NCI-H1105 treated with DMSO at 0.1 percent for 48 hours (cell line): ENCODE results near the gene VWA8.

Experiments
- DNase-seq: peaks from one replicate; lab custom pipeline; 2025; lab: John Stamatoyannopoulos, UW

Gene VWA8

GRCh38 chr13:41614671-41615527 is 346.0 kb downstream of the VWA8 start:
- DNase-seq: no peak

- DNase-seq: no peak
These were observed 346.8 kb downstream of the VWA8 start for GRCh38 chr13:41613984-41614661.

- DNase-seq: no peak
These were observed 347.4 kb downstream of the VWA8 start for GRCh38 chr13:41613471-41613870.

- DNase-seq: no peak
These were observed 349.5 kb downstream of the VWA8 start for GRCh38 chr13:41611385-41611784.

- peak; percentile 50 for DNase-seq
These were observed 350.5 kb downstream of the VWA8 start for GRCh38 chr13:41610404-41610803.

DNA sequence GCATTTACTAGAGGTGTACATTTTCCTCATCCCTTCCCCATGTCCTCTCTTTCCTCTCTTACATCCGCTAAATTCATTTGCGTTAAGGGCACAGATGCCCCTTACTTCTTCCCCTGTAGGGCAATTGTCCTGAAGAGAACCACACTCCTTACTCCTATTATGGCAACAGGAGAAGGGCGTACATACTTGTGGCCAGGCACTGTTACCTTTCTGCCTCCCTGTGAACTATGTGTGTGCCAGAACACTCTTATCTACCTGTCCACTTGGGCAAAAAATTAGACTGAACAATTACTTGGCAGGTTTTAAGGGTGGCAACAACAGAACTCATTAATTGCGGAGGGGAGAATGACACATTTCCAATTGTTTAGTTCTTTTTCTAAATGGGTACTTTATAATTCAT is 351.1 kb downstream of the VWA8 start:
- no peak for DNase-seq

- no peak for DNase-seq
These were observed 352.1 kb downstream of the VWA8 start for GRCh38 chr13:41608839-41609177.

GRCh38 chr13:41608111-41608838 is 352.6 kb downstream of the VWA8 start:
- no peak for DNase-seq

DNA sequence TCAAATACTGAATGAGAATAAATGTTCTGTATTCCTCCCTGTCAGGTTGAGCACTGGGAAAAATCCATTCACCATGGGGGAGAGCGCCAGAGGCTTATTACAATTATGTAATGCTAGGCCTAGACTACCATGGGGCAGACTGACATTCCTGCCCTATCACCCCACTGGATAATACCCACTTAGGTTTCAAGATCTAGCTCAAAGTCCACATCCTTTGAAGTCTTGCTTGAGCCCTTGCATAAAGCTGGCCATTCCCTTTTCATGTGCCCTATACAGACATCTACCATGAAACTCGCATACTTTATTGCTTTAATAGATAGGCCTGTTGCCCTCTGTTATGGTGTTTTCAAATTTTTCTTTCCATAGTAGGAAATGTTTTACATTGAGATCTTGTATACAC is 354.3 kb downstream of the VWA8 start:
- DNase-seq: no peak

DNA sequence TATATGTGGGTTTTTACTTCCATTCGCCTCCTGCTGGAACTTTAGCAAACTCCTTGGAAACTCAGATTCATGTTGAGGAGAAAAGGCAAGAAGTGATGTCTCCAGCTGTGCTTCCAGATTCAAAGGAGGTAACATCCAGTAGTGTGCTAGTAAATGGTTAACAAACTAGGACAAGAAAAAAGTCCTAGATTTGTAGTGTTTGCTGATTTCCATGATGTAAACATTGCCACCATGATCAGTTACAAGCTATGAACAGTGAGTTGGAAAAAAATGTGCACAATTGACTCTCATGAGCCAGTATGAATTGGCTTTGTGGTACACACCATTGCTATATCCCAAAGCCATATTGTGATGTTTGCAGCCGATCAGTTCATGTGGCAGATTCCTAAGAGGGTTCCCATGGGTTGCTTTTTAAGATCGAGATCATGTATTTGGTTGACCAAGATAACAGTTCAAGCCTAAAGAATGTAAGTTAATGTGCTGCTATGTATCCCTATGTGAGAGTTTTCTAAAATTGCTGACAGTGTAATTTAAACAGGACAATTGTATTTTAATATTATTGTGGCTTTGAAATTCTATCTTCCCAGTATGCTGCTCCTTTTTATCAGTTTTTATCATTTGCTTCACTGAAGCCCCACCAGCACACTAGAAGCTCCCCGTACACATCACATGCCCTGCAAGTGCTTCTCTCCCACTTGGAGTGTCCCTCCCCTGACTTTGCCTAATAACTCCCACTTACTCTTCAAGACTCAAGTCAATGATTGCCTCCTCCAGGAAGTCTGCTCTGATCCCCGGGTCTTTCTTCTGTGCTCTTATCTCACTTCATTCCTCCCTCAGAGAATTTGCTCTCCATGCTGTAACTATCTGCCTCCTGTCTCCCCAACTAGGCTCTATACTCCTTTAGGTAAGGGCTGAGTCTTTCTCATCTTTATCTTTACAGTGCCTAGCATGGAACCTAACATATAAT is 355.3 kb downstream of the VWA8 start:
- DNase-seq: no peak

DNA sequence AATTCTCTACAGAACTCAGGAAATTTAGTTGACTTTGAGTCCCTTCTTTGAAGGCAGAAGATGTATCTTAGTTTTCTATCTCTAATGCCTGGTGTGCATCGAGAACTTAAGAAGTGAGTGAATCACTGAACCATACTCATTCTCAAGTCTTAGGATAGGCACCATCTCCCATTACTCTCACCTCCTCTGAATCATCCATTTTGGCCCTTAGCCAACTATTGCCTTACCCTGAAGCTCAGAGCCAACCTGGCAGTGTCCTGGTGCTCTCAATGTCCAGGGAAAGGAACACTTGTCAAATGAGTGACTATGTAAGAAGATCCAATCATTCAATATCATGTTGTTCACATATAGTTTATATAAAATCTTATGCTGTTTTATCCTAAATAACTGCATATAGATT is 357.0 kb downstream of the VWA8 start:
- DNase-seq: no peak

GRCh38 chr13:41601718-41602445 is 359.0 kb downstream of the VWA8 start:
- no peak for DNase-seq

DNA sequence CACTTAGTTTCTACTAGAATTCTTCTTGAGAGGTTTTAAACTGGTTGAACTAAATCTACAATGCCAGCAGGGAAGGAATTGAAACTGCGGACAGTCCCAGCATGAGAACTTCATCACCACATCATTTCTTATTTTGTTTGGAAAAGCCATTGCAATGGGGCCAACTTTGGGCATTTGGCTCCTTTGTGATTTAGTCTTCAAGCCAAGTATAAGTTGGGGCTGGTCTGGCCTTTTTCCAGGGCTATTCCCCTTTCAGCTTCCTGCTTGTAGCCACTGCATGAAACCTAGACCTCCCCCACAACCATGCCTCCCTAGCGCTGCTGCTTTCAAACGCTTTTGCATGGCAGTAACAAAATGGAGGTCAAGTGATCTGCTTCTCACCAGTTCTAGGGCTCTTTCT is 361.3 kb downstream of the VWA8 start:
- no peak for DNase-seq

DNA sequence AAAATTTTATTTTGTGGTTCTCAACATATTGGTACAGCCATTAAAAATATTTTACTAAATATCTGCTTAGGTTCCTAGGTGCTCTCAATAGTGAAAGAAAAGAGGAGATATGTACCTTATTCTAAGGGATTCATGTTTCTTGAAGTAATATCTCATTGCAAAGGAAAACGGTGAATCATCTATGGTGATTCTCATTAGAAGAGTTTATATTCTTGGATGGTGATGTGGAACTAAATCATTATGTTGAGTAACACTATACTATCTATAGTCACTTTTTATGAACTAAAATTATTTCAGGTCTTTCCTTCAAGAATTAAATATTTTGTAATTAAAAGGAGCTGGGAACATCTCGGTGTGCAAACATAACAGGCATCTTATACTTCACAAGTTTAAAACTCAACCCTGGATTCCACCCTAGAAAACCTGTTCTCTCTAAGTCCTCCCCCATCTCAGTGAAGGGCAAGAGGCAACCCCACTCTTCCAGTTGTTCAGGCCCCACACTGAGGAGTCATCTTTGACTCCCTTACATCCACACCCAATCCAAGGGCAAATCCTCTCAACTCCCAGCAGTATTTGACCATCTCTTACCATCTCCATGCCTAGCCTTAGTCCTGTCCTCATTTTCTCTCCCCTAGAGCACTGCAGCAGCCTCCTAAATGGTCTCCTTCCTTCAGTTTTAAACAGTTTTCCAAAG is 363.4 kb downstream of the VWA8 start:
- no peak for DNase-seq

- no peak for DNase-seq
These were observed 364.7 kb downstream of the VWA8 start for GRCh38 chr13:41596190-41596589.

- no peak for DNase-seq
These were observed 365.6 kb downstream of the VWA8 start for GRCh38 chr13:41595298-41595697.

DNA sequence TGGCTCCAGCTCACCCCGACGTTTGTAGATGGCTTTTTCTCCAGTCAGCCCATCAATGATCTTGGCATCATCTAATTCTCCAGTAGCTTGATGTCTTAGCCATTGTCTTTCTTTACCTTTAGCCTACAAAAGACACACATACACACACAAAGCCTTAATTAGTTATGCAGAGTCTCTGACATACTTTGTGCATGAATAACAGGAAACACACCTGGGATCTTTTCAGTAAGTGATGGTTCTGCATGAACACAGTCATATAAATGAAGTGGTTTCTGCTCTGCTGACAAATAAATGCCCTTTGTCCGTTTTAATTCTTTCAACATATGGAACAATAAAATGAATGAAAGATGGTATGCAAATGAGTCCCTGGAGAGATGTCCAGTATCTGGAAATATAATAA is 370.3 kb downstream of the VWA8 start:
- no peak for DNase-seq

DNA sequence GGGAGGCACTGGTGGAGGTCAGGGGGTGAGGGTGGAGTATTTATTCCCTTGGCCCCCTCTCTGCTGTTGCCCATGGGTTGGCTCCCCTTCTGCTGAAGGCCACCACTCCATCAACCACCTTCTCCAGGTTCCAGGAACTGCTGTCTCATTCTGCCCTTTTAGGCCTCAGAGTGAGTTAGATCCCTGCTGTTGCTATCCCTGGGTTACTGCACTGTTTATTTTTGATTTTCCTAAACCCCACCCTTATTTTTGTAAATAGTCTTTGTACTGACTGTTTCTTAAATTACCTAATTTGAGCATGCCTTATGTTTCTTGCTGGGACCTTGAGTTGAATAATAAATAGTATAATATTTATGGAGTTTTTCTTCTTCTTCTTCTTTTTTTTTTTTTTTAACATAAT is 370.8 kb downstream of the VWA8 start:
- no peak for DNase-seq

DNA sequence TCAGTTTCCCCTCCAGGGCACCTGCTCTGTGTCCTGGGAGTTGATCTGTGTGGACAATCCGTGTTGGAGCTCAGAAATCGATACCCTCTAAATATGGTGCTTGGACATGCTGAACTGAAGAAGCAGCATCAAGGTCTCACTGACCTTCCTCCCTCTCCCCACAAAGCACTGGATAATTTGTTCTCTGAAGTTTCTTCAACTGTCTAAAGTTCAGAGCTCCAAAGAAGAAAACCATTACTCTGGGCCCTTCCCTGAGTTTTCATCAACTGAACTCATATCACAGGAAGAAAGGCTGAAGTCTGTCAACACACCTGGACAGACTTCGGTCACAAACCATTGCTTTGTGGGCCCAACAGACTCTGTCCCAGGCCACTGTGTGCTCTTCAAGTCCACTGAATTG is 371.5 kb downstream of the VWA8 start:
- no peak for DNase-seq

GRCh38 chr13:41588899-41589298 is 372.0 kb downstream of the VWA8 start:
- DNase-seq: no peak

DNA sequence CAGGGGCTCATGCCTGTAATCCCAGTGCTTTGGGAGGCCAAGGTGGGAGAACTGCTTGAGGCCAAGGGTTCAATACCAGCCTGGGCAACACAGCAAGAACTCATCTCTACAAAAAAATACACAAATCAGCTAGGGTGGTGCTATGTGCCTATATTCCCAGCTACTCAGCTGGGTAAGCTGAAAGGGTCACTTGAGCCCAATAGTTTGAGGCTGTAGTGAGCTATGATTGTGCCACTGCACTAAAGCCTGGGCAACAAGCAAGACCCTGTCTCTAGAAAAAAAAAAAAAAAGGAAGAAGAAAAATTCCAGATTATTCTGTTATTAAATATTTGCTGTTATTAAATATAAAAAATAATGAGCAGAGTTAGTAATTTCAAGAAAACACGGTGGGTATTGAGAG is 372.5 kb downstream of the VWA8 start:
- DNase-seq: no peak
